ENCODE measurements around the gene ARHGAP28.
"Not testable (repeated sequence)": the region's sequence is repeated elsewhere in the genome, so short reads cannot be mapped to it uniquely, and the experiment has no call there.

The ARHGAP28 gene

GRCh38 chr18:6819332-6819731 is 89.8 kb downstream of the ARHGAP28 start:
- no peak for DNase-seq (ENCODE audit: low spot score)

- no peak for DNase-seq (ENCODE audit: low spot score)
Measured at GRCh38 chr18:6820314-6820713, 90.8 kb downstream of the ARHGAP28 start.

- no peak for DNase-seq (ENCODE audit: low spot score)
Measured at GRCh38 chr18:6821356-6821755, 91.8 kb downstream of the ARHGAP28 start.

GRCh38 chr18:6827161-6827560 is 97.6 kb downstream of the ARHGAP28 start:
- DNase-seq (ENCODE audit: low spot score) = not testable (repeated sequence)

DNA sequence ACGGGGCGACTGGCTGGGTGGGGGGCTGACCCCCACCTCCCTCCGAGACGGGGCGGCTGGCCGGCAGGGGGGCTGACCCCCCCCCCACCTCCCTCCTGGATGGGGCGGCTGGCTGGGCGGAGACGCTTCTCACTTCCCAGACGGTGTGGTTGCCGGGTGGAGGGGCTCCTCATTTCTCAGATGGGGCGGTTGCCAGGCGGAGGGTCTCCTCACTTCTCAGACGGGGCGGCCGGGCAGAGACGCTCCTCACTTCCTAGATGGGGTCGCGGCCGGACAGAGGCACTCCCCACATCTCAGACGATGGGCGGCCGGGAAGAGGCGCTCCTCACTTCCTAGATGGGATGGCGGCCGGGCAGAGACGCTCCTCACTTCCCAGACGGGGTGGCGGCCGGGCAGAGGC is 98.0 kb downstream of the ARHGAP28 start:
- DNase-seq (ENCODE audit: low spot score) = not testable (repeated sequence)

DNA sequence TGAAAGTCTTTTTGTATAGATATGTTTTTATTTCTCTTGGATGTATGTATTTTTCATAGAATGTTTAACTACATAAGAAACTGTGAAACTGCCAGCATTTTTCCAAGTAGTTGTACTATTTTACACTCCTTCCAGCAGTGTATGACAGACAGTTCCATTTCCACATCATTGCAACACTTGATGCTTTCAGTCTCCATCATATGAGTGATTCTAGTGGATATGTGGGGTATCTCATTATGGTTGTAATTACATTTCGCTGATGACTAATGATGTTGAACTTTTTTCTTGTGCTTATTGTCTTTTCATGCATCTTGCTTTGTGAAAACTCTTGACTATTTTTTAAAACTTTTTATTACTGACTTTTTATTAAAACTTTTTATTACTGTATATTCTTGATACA is 101.4 kb downstream of the ARHGAP28 start:
- DNase-seq (ENCODE audit: low spot score) = no peak

- no peak for DNase-seq (ENCODE audit: low spot score)
Measured at GRCh38 chr18:6835345-6835744, 105.8 kb downstream of the ARHGAP28 start.

DNA sequence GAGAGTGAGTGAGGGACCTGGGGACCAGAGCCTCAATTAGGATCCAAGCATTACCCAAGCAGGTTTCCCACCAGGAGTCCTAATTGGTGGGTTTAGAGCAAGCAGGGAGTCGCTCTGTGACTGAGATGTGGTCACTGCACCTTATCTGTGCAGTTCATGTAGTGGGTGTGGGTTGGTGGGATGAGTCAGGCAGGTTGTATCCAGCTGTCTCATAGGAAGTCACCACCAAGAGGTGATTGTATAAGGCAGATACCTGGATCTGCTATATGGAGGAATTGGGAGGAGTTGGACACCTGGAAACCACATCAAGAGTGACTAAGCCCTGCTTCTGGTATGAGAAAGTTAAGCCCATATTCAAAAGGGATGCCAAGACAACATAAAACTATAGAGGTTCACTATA is 106.8 kb downstream of the ARHGAP28 start:
- no peak for DNase-seq (ENCODE audit: low spot score)

- no peak for DNase-seq (ENCODE audit: low spot score)
Measured at GRCh38 chr18:6837904-6838303, 108.4 kb downstream of the ARHGAP28 start.

DNA sequence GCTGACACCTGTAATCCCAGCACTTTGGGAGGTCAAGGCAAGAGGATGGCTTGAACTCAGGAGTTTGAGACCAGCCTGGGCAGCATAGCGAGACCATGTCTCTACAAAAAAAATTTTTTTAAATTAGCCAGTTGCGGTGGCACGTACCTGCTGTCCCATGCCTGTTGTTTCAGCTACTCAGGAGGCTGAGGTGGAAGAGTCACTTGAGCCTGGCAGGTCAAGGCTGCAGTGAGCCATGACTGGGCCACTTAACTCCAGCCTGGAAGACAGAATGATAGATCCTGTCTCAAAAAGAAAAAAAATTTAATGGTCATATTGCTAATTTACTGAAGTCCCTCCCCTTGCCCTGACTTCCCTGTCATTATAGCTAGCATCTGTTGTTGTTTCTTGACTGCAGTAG is 112.6 kb downstream of the ARHGAP28 start:
- DNase-seq (ENCODE audit: low spot score) = no peak

GRCh38 chr18:6843308-6843707 is 113.8 kb downstream of the ARHGAP28 start:
- no peak for DNase-seq (ENCODE audit: low spot score)

DNA sequence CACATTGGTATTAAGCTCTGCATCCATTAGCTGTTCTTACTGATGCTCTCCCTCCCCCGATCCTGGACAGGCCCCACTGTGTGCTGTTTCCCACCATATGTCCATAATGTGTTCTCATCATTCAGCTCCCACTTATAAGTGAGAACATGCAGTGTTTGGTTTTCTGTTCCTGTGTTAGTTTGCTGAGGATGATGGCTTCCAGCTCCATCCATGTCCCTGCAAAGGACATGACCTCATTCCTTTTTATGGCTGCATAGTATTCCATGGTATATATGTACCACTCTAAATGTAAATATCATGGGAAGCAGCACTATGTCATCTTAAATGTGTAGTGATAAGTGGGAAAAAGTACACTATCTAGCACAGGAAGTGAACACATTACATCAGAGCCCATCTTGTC is 116.0 kb downstream of the ARHGAP28 start:
- not testable (repeated sequence) for DNase-seq (ENCODE audit: low spot score)

DNA sequence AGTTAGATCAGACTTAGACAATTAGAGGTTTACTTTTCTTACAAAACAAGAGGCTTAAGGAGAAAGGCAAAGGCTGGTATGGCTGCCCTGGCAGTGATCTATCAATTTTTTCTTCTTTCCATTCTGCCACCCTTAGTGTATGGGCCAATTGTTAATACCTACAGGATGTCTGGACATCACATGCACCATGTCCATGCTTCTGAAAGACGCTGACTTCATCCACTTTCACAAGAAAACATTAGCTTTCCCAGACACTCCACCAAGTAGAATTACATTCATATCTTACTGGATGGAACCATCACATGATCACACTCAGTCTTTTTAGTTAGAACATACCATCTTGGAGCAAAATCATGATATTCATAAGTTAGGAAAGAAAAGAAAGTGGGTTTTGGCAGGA is 120.9 kb downstream of the ARHGAP28 start:
- DNase-seq (ENCODE audit: low spot score) = peak; percentile 10

GRCh38 chr18:6851480-6851879 is 122.0 kb downstream of the ARHGAP28 start:
- no peak for DNase-seq (ENCODE audit: low spot score)

DNA sequence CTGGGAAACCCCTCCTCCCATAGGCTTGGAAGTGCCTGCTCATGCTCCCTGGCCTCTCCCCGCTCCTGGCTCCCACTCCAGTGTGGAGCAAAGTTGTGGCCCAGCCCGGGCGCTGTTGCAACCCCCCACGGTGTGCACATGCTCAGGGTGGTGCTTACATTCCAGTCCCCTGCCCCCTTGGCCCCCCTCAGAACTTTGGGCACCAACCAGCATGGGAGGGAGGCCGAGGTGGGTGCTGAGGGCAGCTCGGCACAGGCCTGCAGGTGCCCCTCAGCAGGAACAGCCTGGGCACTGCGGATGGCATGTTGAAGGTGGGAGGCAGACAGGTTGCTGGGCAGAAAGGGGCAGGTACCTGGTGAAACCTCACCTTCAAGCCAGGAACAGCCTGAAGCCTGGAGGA is 125.3 kb downstream of the ARHGAP28 start:
- DNase-seq (ENCODE audit: low spot score) = no peak

GRCh38 chr18:6855767-6856166 is 126.3 kb downstream of the ARHGAP28 start:
- DNase-seq (ENCODE audit: low spot score) = no peak

DNA sequence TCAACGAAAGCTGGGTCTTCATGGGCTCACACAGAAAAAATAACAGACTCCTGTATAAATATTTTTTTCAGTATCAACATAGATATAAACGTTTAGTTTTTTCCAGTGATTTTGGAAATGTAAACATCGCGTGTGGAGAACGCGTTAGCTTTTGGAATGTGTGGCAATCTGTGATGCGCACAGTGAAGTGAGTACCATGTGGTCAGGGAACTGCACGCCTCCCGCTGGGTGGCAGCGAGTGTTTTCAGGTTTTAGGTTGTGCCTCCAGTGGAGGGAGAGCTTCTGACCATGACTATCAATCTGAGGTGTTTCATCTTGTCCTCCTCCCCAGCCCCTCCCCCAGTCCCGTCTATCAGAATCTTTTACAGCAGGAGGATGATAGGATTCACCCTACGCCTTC is 127.8 kb downstream of the ARHGAP28 start:
- no peak for DNase-seq (ENCODE audit: low spot score)

DNA sequence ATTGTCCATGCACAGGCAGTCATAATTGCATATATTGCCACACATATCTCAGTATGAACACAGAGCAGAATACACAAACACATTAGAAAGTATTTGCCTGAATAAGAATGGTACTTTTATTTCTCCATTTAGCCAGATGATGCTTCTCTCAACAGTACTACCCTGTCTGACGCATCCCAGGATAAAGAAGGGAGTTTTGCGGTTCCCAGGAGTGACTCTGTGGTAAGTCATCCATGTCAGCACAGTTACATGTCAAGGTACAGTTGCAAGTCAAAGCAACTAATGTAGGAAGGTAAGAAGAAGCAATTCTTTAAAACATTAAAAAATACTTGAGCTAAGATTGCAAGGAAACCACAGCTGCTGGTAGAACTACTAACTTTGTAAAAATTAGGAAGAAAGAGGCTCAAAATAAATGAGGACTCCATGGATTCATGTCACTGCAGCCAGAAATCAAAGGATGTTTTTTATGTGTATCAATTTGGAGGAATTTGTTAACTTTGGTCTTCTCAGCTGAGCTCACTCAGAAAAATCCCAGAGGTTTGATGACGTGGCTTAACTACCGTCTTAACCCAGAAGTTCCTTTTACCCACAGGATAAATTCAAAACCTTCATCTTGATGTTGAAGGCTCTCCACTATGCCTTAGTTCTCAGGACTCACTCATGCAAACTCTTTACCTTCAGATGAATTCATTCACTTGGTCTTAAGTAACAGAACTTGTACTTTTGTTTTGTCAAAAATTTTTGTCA is 130.3 kb downstream of the ARHGAP28 start:
- DNase-seq (ENCODE audit: low spot score) = no peak

- DNase-seq (ENCODE audit: low spot score) = peak; percentile 3
Measured at GRCh38 chr18:6860804-6861448, 131.4 kb downstream of the ARHGAP28 start.

DNA sequence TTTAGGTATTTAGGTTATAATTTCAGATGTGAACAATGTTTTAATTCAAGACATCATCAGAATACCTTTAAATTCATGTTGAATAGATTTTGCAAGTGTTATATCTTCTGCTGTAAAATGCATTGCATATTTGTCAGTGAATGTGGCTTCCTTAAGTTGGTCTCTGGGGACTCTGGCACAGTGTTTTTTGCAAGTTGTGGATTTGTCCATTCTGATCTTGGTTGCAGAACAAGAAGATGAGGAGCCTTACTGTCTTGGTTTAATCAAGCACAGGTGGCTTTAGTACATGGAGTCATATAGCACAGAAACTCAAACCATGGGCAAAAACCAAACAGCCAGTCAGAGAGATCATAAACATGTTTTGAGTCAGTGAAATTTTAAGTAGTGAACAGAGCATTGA is 135.7 kb downstream of the ARHGAP28 start:
- no peak for DNase-seq (ENCODE audit: low spot score)

- DNase-seq (ENCODE audit: low spot score) = no peak
Measured at GRCh38 chr18:6866552-6867085, 137.1 kb downstream of the ARHGAP28 start.

DNA sequence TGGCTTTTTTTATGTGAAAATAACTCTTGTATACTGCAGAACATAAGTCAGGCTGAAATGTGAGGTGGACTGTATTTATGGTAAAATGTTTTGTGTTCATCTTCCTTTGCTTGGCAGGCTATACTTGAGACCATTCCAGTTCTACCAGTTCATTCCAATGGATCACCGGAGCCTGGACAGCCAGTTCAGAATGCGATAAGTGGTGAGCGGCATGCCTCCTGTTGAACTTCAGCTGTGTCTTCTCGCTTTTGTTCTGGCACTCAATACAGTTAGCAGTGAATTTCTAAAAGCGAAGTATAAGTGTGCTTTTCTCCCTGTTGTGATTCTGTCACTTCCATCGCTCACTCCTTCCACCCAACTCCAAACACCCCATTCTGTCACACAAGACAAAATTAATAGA is 138.5 kb downstream of the ARHGAP28 start:
- DNase-seq (ENCODE audit: low spot score) = no peak

- no peak for DNase-seq (ENCODE audit: low spot score)
Measured at GRCh38 chr18:6871566-6871965, 142.1 kb downstream of the ARHGAP28 start.

Data from COLO829 (cell line).